ENCODE results near the gene MAP3K9. TPM values are rescaled to one million over a fixed set of nuclear protein-coding genes. Genes with fewer than 3 reads are reported as not detected.
A peak's percentile ranks its signal among the peaks of the same experiment; 100 is the strongest.

MAP3K9 gene
- polyA plus RNA-seq, 1 donor, result 5.9 TPM

DNA sequence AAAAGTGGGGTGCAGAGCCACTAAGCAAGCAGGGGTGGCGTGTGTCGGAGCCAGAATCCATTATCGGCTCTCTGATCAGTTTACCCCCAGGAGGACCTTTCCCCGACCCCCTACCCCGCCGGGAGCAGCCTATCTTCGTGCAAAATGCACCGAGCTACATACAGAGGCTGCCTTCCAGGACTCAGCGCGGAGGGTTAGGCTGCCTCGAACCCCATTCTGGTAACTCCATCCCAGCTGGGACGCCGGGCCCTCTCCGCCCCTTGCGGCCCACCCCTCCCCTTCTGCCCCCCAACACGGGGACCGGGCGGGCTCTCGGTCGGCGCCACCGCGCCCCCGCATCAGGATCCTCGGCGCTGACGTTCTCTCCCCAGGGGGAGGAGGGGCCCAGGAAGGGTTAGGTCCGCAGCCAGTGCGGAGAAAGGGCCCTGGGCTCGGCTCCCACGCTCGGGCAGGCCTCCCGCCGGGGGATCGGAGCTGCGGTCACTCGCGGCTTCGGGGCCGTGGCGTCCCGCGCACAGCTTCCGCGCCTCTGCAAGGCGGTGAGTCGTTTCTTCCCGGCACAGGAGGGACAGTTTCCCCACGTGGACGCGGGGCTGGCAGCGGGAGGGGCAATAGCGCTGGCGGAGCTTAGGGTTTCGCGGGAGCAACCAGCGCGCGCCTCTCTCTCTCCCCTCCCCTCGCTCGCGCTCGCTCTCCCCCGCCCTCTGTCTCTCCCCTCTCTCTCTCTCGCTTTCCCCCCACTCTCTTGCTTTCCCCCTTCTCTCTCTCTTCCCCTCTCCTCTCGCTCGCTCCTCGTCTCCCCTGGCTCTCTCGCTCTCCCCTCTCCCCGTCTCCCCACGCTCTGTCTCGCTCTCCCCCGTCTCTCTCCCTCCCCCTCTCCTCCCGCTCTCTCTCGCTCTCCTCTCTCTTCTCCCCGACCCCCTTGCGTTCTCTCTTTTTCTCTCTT, 12.5 kb upstream of the MAP3K9 start:
- DNase-seq, result no peak

DNA sequence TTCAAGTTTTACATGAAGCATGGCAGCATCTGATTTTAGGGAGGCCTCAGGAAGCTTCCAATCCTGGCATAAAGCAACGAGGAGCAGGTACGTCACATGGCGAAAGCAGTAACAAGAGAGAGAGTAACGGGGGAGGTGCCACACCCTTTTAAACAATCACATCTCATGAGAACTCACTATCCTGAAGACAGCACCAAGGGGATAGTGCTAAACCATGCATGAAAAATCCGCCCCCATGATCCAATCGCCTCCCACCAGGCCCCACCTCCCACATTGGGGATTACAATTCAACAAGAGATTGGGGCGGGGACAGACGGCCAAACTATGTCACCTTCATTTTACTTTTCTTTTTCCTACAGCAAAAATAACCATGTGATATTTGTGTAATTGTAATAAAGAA, 7.2 kb upstream of the MAP3K9 start:
- no peak for DNase-seq

DNA sequence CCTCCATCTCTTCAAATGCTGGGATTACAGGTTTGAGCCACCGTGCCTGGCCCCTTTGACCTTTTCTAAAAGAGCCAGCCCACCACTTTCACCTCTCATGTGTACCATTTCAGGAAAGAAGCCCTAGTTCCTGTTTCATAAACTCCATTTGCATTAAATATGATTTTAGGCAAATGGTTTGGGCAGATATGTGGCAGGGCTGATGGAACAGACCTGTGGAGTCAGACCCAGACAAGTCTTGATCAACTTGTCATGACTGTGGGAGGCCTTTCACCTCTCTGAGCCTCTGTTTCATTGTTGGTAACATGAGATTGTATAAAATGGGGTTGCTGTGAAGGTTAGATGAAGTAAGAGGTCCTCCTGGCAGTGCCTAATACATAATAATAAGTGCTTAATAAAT, 5.2 kb upstream of the MAP3K9 start:
- DNase-seq, result no peak

DNA sequence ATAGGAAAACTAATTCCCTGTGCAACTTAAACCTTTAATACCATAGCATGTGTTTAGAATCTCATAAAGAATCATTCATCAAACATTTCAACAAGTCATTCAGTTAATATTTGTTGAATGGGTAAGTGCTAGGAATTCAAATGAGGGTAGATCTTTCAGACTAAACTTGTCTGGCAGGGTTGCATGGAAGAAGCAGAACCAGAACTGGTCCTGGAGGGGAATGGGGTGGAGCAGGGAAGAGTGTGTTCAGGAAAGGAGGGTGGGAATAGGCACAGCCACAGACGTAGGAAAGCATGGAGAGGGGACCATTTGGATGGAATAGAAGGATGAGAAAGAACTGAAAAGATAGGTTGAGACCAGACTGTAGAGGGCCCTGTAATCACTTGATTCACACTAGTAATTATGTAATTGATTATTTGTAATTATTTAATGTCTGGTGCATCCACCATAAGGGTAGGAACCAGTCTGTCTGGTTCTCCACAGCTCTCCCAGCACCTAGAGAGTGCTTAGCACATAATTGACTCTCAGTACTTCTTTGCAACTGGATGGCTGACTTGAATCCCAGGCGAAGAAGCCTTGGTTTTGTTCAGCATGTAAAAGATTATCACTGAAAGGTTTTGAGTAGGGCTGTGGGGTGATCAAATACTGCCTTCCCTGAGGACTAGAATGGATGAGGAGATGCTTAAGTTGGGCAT, 3.0 kb upstream of the MAP3K9 start:
- no peak for DNase-seq

DNA sequence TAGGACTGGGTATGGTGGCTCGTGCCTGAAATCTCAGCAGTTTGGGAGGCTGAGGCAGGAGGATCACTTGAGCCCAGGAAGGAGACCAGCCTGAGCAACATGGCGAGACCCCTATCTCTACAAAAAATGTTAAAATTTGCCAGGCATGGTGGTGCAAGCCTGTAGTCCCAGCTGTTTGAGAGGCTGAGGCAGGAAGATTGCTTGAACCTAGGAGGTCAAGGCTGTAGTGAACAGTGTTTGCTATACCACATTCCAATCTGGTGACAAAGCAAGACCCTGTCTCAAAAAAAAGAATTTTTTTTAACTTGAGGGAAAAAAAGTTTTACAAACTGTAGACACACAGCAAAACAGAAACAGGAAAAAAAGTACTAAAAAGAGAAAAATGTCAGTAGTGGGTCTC, 2.3 kb upstream of the MAP3K9 start:
- DNase-seq, result no peak

DNA sequence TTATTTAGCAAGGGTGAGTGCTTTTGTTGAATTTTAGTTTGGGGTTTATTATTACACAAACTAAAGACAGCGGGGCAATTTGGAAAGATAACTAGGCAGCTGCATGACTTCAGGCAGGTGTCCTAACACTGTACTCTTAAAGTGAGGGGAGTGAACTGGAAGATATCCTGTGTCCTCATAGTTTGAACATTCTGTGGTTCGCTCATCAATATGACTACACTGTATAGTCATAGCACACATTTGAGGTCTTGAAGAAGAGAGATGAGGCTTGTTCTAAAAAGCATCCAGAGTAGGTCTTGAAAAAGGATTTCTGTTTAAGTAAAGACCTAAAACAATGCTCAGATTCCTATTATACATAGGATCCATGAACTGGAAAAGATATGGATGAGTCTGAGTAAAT, 1.7 kb upstream of the MAP3K9 start:
- DNase-seq, result no peak

DNA sequence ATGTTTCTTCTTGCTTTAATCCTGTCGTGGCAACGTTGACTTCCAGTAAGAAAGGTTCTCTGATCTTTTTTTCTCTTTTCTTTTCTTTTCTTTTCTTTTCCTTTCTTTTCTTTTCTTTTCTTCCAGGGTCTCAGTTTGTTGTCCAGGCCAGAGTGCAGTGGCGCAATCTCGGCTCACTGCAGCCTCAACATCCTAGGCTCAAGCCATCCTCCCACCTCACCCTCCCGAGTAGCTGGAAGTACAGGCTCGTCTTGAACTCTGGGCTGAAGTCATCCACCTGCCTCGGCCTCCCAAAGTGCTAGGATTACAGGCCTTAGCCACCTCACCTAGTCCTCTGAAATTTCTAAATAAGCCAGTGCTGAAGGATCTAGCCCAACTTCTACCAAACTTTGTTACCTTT, 1.3 kb upstream of the MAP3K9 start:
- DNase-seq, result no peak

DNA sequence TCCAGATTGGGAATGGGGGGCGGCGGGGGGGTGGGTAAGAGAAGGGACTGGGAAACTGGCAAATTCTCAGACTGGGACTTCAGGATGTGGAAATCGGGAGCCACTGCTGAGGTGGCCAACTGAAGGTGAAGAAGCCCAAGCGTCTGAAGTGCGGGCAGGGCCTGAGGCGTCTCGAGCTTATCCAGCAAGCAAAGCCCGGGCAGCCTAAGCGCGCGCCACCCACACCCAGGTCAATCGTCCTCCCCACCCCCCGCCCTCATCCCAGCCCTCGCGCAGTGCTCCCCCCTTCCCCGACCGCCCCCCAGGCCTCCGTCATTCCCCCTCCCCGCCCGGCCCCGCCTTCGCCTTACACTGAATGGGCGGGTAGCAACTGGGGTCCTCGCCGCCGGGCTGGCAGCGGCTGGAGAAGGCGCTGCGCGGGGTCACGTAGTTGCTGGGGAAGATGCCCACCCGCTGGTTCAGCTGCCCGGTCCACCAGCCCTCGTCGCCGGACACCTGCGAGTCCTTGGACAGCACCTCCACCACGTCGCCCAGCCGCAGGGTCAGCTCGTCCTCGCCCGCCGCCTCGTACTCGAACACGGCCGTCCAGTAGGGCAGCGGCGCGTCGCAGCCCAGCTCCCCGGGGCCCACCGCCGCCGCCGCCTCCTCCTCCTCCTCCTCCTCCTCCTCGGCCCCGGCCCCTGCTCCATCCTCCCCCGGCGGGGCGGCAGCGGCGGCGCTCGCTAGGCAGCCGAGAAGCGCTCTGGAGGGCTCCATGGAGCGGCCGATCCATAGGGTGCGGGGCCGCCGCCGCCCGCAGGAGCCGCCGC, 693 bp downstream of the MAP3K9 start:
- DNase-seq, result no peak

DNA sequence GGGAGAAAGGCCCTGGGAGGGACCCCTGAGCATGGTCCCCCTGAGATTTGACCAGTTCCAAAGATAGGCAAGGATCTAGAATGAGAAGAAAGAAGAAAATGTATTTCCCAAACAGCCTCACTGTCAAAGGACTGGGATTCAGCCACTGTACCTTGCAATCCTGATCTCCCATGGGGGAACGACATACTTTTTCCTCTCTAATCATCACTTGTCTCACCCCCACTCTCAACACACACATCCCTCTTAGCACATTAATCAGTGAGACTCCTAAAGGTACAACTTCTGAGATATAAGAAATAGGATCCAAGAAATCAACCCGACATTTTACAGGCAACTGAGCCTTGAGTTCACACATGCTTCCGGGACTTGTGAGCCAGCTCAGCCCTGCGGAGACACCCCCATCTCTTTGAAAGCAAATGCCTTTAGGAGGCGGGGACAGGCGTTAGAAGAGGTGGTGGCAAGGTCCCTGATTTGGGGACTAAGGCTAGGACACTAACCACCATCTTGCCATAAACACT, 1.4 kb downstream of the MAP3K9 start:
- DNase-seq, result no peak

DNA sequence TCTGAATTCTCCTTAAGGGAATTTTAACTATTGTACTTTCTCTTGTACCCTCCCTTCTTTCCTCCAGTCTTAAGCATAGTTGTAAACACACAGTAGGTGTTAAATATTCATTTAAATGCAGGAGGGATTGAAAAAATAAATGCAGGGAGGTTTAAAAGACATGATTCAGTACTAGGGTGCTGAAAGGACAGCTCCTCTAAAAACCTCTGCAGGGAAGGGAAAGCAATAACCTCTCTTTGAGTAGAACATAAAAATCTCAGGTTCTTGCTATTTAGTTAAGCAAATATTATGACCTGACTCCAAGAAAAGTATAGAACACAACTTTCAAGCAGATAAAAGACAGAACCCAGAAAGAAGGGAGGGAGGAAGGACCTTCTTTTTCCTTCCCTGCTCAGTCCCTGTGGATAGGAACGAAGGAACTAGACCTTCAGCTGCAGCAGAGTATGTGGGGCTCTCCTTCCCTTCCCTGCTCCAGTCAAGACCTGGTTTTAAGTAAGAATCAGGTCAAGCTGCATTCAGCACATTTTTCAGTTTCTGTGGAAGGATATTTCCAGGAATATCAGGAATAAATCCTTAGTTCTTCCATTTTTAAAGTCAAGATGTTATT, 4.7 kb downstream of the MAP3K9 start:
- DNase-seq, result no peak

DNA sequence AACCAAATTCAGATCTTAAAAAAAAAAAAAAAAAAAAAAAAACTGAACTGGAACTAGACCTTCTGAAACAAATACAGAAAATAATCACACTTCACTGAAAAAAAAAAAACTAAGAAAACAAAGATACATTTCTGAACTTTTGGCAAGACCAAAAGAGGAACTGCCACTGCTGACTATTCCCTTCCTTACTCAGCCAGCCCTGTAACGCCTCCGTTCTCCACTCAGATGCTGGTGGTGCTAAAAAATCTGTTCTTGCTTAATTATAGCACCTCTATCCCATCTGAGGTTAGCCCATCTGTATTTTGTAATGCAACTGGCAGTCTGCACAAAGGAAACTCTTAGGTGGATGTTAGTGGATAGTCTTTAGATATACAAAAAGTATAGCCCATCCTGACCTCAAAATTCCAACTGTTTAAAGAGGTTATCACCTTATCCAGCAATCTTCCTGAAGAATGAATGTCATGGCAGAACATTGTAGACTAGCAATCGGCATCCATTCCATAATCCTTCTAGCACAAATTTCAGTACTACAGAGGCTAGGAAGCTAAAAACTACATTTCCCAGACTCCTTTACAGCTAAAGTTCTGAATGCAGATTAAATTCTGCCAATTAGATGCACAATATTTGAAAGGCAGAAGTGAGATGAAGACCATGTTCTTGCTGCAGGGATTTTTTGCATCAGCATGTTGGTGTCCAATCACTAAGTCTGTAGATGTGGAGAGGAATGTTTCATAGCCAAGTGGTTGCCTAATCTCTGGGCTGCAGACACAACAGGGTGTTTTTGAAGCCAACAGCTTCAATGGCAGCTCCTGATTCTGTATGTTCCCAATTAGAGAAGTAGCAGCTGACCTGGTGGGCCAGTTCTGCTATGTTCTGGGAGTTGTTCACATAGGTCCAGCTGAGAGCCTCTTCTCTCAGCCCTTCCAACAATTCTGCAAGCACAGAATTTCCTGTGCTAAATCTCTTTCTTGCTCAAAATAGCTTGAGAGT, 5.7 kb downstream of the MAP3K9 start:
- DNase-seq, result no peak

DNA sequence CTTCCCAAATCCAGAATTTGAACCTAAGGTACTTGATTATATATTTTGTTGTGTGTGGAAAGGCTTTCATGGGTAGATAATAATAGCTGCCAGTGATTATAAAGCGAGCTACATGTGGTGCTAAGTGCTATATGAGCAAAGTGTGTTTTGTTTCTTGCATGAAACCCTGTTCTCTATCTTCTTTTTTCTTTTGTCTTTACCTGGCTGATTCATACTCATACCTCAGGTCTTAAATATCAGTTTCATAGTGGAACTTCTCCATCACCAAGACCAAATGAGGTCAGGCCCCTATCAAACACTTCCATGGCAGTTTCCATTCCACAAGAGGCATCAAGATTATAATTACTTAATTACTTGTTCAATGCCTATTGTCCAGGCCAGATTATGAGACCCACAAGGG, 6.9 kb downstream of the MAP3K9 start:
- no peak for DNase-seq

DNA sequence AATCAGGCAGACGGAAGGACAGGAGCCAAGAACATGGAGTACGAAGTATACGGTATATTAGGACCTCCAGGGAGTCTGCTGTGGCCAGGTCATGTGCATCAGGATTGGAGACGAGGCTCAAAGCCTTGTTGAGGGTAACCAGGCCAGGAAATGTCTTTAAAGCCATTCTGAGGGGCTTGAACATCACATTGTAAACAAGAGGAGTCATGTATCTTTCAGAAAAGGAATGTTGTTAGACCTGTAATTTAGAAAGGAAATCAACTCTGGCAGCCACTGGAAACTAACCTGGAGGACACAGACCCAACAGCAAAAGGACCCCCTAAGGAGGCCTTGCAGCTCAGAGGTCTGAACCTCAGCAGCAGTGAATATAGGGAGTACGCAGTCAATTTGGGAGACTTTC, 7.5 kb downstream of the MAP3K9 start:
- no peak for DNase-seq

DNA sequence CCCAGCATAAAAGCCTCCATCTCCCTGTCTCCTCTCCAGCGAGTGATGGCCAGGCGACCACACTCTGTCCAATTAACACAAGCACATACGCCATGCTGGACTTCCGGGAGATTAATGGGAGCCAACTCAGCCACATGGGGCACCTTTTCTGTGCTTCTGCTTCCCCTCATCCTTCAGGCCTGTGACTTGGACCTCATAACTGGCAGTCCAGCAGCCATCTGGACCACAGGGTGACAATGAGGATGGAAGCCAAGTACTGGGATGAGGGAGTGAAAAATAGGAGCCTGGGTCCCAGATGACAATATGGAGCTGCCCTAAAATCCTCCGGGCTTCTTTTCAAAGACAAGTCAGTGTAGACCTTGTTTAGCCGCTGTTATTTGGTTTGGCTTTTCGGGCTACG, 12.8 kb downstream of the MAP3K9 start:
- DNase-seq, result no peak

DNA sequence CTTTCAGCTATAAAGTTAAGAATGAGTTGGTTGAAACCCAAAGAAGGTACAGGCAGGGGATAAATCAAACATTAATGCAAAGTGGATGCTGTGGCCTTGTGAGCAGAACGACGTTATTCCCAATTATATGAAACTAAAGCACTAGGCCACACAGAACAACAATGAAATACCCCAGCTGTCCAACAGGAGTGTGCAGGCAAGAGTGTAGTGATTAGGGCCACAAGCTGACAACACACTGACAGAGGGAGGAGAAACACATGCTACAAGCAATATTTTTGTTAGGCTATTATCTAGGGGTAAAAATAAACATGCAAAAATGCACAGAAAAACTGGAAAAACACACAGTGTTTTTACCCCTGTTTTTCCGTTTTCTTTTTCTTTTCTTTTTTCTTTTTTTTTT, 15.0 kb downstream of the MAP3K9 start:
- peak; percentile 46 for DNase-seq

DNA sequence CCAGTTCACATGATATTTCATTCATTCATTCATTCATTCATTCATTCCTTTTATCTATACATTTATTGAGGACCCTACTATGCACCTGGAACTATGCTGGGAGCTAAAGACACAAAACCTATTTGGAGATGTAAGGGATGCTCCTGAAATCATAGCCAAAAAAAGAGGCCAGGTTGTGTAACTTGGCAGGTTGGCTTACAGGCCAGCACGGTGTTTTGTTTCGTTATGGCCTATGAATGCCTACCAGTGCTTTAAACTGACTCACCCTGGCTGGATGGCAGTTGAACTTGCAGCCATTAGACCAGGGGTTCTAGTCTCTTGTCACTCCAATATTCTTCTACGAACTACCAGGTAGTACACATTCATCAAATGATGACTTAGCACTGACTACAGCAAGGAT, 15.7 kb downstream of the MAP3K9 start:
- DNase-seq, result no peak

DNA sequence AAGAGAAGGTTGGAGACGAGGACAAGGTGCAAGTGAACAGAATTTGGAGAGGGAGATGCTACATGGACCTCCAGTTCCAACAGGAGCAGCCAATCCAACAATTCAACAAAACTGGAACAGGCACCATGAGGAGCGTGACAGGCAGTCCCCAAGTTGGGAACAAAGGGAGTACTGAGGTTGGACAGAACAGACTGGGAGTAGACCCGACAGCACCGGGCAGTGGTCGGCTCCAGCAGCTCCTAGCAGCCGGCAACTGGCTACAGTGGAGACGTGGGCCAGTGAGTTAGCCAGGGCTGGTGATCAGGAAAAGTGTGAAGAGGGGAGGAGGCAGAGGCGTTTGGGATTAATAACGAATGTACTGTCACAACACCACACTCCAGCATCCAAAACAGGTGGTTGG, 16.4 kb downstream of the MAP3K9 start:
- DNase-seq, result no peak

DNA sequence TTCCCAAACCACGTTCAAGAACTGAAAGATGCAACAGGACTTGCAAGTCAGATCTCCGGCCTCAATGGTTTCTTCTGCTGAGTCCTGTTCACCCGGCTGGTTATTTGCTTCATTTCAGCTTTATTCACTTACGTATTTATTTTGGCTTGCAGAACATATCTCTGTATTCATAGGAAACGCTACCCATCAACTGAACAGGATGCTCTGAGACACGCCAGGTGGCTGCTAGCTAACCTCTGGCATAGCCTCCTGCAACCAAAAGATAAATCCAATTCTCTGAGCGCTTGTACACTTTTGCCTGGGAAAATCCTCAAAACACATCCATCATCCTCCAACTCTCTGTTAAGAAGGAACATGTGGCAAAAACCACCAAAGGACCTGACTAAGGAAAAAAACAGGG, 17.3 kb downstream of the MAP3K9 start:
- no peak for DNase-seq

DNA sequence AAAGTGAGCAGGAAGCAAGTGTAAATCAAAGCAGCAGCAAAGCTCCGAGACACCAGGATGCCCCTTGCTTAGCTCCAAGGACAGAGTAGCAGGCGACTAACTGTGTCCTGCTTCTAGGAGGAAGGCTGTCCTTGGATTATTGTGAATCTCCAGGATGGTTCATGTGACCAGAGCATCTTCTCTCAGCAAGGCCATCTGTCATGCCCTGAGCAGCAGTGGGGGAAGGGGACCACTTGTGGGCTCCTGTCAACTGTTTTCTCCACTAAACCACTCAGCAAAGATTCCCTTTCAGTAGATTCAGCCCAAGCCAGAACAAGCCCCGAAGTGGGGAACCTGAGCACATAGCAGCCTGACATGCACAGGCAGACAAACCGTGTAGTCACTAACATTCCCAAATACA, 19.4 kb downstream of the MAP3K9 start:
- no peak for DNase-seq

DNA sequence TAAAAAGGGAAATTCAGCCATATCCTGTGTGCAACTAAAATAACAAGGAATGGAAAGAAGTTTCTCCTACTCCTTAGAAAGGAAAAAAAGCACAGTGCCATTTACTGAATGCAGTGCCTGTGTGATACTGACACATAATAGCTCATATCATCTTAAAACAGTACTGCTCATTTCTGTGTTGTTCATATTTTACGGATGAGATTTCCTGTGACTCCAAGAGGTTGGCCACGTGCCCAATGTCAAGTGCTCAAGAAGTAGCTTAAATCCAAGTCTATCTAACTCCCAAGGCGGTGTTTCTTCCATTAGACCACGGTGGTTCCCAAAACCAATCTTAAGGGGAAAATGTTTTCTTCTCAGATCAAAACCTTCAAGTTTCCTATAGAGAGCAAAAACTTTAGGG, 20.0 kb downstream of the MAP3K9 start:
- no peak for DNase-seq

DNA sequence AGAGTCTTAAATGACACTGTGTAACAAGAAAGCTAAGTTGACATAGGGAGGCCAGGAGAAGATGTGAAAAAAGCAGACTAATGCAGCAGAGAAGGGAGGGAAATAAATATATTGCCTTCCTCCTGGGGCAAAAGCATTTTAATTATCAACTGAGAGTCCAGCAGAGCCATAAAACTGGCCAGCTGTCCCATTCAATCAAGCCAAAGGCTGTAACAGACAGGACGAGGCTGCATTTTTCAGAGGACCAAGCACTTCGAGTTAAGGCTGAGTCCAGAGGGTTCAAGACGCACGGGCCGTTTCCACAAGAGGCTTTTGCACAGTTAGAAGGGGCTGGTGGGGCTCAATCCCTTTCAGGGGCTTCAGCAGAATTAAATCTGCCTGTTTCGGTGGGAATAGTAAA, 20.4 kb downstream of the MAP3K9 start:
- DNase-seq, result no peak

All from left kidney (tissue), 2 donors.